Ishikawa (cell line): ENCODE results near the gene TBXAS1.

Experiments
- CEBPB ChIP-seq: IDR thresholded peaks from 2 replicates; pipeline ENCODE4 v1.6.1; 2012
- CREB1 ChIP-seq: IDR thresholded peaks from 2 replicates; pipeline ENCODE4 v1.6.1; 2012; ENCODE audit warnings: low read depth
- EGR1 ChIP-seq: IDR thresholded peaks from 2 replicates; pipeline ENCODE4 v1.6.1; 2012
- EP300 ChIP-seq: IDR thresholded peaks from 2 replicates; pipeline ENCODE4 v1.6.1; 2012; ENCODE audit warnings: borderline replicate concordance
- NFIC ChIP-seq: IDR thresholded peaks from 2 replicates; pipeline ENCODE4 v1.6.1; 2012
- TCF12 ChIP-seq: IDR thresholded peaks from 2 replicates; pipeline ENCODE4 v1.6.1; 2012; ENCODE audit warnings: low read depth
- TEAD4 ChIP-seq: IDR thresholded peaks from 2 replicates; pipeline ENCODE4 v1.6.1; 2012
- YY1 ChIP-seq: IDR thresholded peaks from 2 replicates; pipeline ENCODE4 v1.6.1; 2012; ENCODE audit warnings: low read depth

DNA sequence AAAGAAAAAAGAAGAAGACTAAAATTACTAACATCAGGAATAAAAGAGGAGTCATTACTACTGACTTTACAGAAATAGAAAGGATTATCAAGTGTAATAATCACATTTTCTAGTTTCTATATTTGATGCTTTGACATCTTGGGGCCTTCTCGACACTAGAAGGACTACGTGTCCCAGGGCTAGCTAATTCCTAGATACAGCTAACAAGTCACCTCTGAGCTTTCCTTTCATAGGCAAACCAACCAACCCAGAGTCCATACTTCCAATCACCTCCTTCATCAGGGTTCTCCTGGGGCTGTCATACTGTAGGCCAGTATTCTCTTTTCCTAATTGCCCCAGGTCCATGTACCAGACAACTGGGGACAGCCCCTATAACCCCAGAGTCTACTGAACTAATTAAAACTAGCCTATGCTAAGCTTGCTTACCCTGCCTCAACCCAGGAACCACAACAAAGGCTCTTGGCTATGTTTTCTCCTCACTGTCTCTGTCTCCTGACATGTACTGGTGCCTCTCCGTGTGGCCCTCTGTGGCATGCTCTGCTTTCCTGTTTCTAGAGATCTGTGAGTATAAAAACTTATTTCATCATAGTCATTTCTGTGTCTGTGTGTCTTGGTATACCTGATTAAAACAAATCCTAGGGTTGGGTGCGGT lies 240.4 kb downstream of the TBXAS1 start:
- no peak for TF ChIP-seq EP300
- no peak for TF ChIP-seq NFIC
- TF ChIP-seq EGR1, result no peak
- no peak for TF ChIP-seq YY1
- no peak for TF ChIP-seq CEBPB
- no peak for TF ChIP-seq TEAD4
- no peak for TF ChIP-seq TCF12
- no peak for TF ChIP-seq CREB1
